H7 (cell line): ENCODE data around the gene MEX3D. TPM values are rescaled to one million over a fixed set of nuclear protein-coding genes. Genes with fewer than 3 reads are reported as not detected.
"Not testable (repeated sequence)": the region's sequence is repeated elsewhere in the genome, so short reads cannot be mapped to it uniquely, and the experiment has no call there.

ENCODE experiments used
- DNase-seq: peaks from one replicate; pipeline ENCODE4 v3.0.0; 2012
- H3K27me3 ChIP-seq: 2 replicates; pipeline ENCODE4 v1.6.0; 2011; ENCODE audit warnings: mild to moderate bottlenecking, low read length; ENCODE audit not compliant: control insufficient read depth, insufficient read depth
- H3K36me3 ChIP-seq: replicated peaks from 2 replicates; pipeline ENCODE4 v1.5.1; 2011; ENCODE audit warnings: low read length; ENCODE audit not compliant: control insufficient read depth, insufficient read depth
- H3K4me3 ChIP-seq: 2 replicates; pipeline ENCODE4 v1.5.1; 2011; ENCODE audit warnings: low read depth, mild to moderate bottlenecking, control low read depth, low read length, moderate library complexity; ENCODE audit not compliant: insufficient read depth
- total RNA-seq: library from RNA; depleted of rRNA; stranded (reverse); fragments of >200 nt; shearing (Covaris generic); gene quantifications from 2 replicates; pipeline ENCODE4 v1.2.3, GENCODE V29; 2014

MEX3D gene
- total RNA-seq, 1 experiment from 2014 or later, result 117 TPM

GRCh38 chr19:1527650-1528309 is 40.3 kb downstream of the MEX3D start:
- DNase-seq, result no peak
- Histone ChIP-seq H3K4me3 (no peak overlapping the region), H3K27me3 (peaks cover 23% of the 10 kb centered on the region), H3K36me3 (no peaks in the 10 kb centered on the region)

- H3K36me3 ChIP-seq, result no peaks in the 10 kb centered on the region
- no peak for DNase-seq
- H3K4me3 ChIP-seq, result no peak overlapping the region
- H3K27me3 ChIP-seq, result peaks cover 24% of the 10 kb centered on the region
Observed at GRCh38 chr19:1526979-1527649, 41.0 kb downstream of the MEX3D start.

- Histone ChIP-seq H3K36me3 (no peaks in the 10 kb centered on the region), H3K4me3 (no peak overlapping the region), H3K27me3 (peaks cover 24% of the 10 kb centered on the region)
- no peak for DNase-seq
Observed at GRCh38 chr19:1526066-1526778, 41.9 kb downstream of the MEX3D start.

GRCh38 chr19:1525343-1525742 is 42.8 kb downstream of the MEX3D start:
- Histone ChIP-seq H3K36me3 (no peaks in the 10 kb centered on the region), H3K4me3 (no peak overlapping the region), H3K27me3 (peaks cover 24% of the 10 kb centered on the region)
- peak; percentile 72 for DNase-seq

GRCh38 chr19:1524972-1525325 is 43.2 kb downstream of the MEX3D start:
- DNase-seq, result no peak
- Histone ChIP-seq H3K36me3 (no peaks in the 10 kb centered on the region), H3K4me3 (no peak overlapping the region), H3K27me3 (peaks cover 24% of the 10 kb centered on the region)

GRCh38 chr19:1524287-1524971 is 43.7 kb downstream of the MEX3D start:
- Histone ChIP-seq H3K36me3 (no peaks in the 10 kb centered on the region), H3K27me3 (peaks cover 24% of the 10 kb centered on the region), H3K4me3 (peak overlapping the region; percentile 35)
- DNase-seq, result no peak

- DNase-seq, result peak; percentile 92
- H3K4me3 ChIP-seq, result peak within 1 kb of the TSS; percentile 35
- H3K36me3 ChIP-seq, result no peaks in the 10 kb centered on the region
Observed at GRCh38 chr19:1523412-1524286, 44.5 kb downstream of the MEX3D start, which contains the start of gene PLK5. Gene PLK5 (plus strand): TSS chr19:1524077. CDS start chr19:1526997, 2,920 bp downstream.

GRCh38 chr19:1522838-1523237 is 45.3 kb downstream of the MEX3D start:
- Histone ChIP-seq H3K27me3 (peaks cover 26% of the 10 kb centered on the region), H3K36me3 (no peaks in the 10 kb centered on the region), H3K4me3 (no peak overlapping the region)
- DNase-seq, result no peak

More at GRCh38 chr19:1523412-1524286, 44.5 kb downstream of the MEX3D start, which contains the start of gene PLK5:
- H3K27me3 ChIP-seq, result peaks cover 24% of the 10 kb centered on the region

- no peak for DNase-seq
- no peak overlapping the region for H3K4me3 ChIP-seq
- H3K36me3 ChIP-seq, result no peaks in the 10 kb centered on the region
- H3K27me3 ChIP-seq, result peaks cover 26% of the 10 kb centered on the region
Observed at GRCh38 chr19:1522061-1522460, 46.1 kb downstream of the MEX3D start.

- H3K36me3 ChIP-seq, result no peaks in the 10 kb centered on the region
- no peak overlapping the region for H3K4me3 ChIP-seq
- DNase-seq, result no peak
- H3K27me3 ChIP-seq, result peaks cover 26% of the 10 kb centered on the region
Observed at GRCh38 chr19:1521636-1522035, 46.5 kb downstream of the MEX3D start.

- H3K27me3 ChIP-seq, result peaks cover 24% of the 10 kb centered on the region
- no peak for DNase-seq
- H3K4me3 ChIP-seq, result no peak overlapping the region
- no peaks in the 10 kb centered on the region for H3K36me3 ChIP-seq
Observed at GRCh38 chr19:1520203-1520780, 47.8 kb downstream of the MEX3D start.

- not testable (repeated sequence) for DNase-seq, H3K4me3 ChIP-seq
- H3K27me3 ChIP-seq, result peaks cover 20% of the 10 kb centered on the region
Observed at GRCh38 chr19:1519802-1520201, 48.3 kb downstream of the MEX3D start.

GRCh38 chr19:1518471-1518870 is 49.7 kb downstream of the MEX3D start:
- Histone ChIP-seq H3K27me3 (peaks cover 11% of the 10 kb centered on the region), H3K4me3 (no peak overlapping the region), H3K36me3 (no peaks in the 10 kb centered on the region)
- DNase-seq, result no peak

More at GRCh38 chr19:1519802-1520201, 48.3 kb downstream of the MEX3D start:
- not testable (repeated sequence) for H3K36me3 ChIP-seq
